K562 (cell line): Measurements from ENCODE around the gene ANK3. TPM values are rescaled to one million over a fixed set of nuclear protein-coding genes. Genes with fewer than 3 reads are reported as not detected.

Experiments used
- ATAC-seq: fragments of 200-7000 bp; cut with Tn5 transposase; 3 replicates; pipeline ENCODE4 v1.9.1; 2020; ENCODE audit warnings: moderate library complexity
- BruUV-seq: library from RNA; stranded (reverse); fragments of 400-500 nt; replicated peaks from 2 replicates; lab custom pipeline; 2021; lab: Mats Ljungman, UMichigan
- CTCF ChIA-PET: fragments of 300-600 bp; formaldehyde crosslinking; extraction: SDS; loops from one replicate; lab custom pipeline; 2021; ENCODE audit warnings: low intra/inter-chr PET ratio; lab: Yijun Ruan, JAX
- POLR2A ChIA-PET: fragments of 300-600, 350-650 bp; sonication (Branson Sonifier 250); formaldehyde crosslinking; extraction: SDS; loops from one replicate; lab custom pipeline; 2021; ENCODE audit warnings: antibody characterized with exemption, inconsistent platforms; lab: Yijun Ruan, JAX
- DNase-seq, 4 experiments: peaks; one replicate each; pipeline versions ENCODE4 v3.0.0 to v3.0.0-alpha.2; 2011 to 2018; ENCODE audit warnings: low spot score in 3 of 4, mixed read lengths in 3 of 4; ENCODE audit errors: extremely low read depth in 1 of 4
- FAIRE-seq: peaks from 2 replicates; lab custom pipeline; 2011; peaks lifted over from hg19 to GRCh38; lab: Jason Lieb, UNC
- H2AFZ ChIP-seq: 2 replicates; pipeline ENCODE4 v1.6.0; 2011; ENCODE audit warnings: low read depth, low read length, control low read depth, inconsistent platforms
- H3K27ac ChIP-seq: fragments of 200-600 bp; 3 replicates; pipeline ENCODE4 v1.8.0; 2011; ENCODE audit warnings: low read depth, mild to moderate bottlenecking, control low read depth, inconsistent platforms, low read length, moderate library complexity, mixed read lengths; ENCODE audit errors: extremely low read depth
- H3K27me3 ChIP-seq, 2 experiments: fragments of 300-600 bp in 1 of 2; 2 replicates in 1 of 2; 3 replicates in 1 of 2; pipeline versions ENCODE4 v1.6.0 to v1.8.0; 2011; ENCODE audit warnings: inconsistent platforms in 2 of 2, low read length in 2 of 2, mild to moderate bottlenecking in 1 of 2, mixed read lengths in 1 of 2, moderate library complexity in 1 of 2; ENCODE audit not compliant: control insufficient read depth in 2 of 2, insufficient read depth in 2 of 2
- H3K36me3 ChIP-seq: fragments of 300-600 bp; 3 replicates; pipeline ENCODE4 v1.8.0; 2011; ENCODE audit warnings: mild to moderate bottlenecking, low read length, inconsistent platforms; ENCODE audit not compliant: control insufficient read depth, insufficient read depth
- H3K4me1 ChIP-seq, 2 experiments: fragments of 200-600 bp in 1 of 2; replicated peaks in 1 of 2; 2 replicates in 1 of 2; 3 replicates in 1 of 2; pipeline versions ENCODE4 v1.5.1 to v1.8.0; 2011; ENCODE audit warnings: inconsistent platforms in 2 of 2, low read length in 2 of 2, mild to moderate bottlenecking in 1 of 2, mixed read lengths in 1 of 2, moderate library complexity in 1 of 2; ENCODE audit not compliant: control insufficient read depth in 2 of 2, insufficient read depth in 2 of 2
- H3K4me2 ChIP-seq: 2 replicates; pipeline ENCODE4 v1.6.1; 2011; ENCODE audit warnings: low read length, control low read depth, inconsistent platforms, mixed read lengths; ENCODE audit not compliant: insufficient read depth
- H3K4me3 ChIP-seq: fragments of 200-600 bp; sonication (generic), shearing (Covaris generic); 2 replicates; pipeline ENCODE4 v1.5.1; 2016; ENCODE audit warnings: control low read depth, inconsistent platforms
- H3K79me2 ChIP-seq: fragments of 200-600 bp; 3 replicates; pipeline ENCODE4 v1.8.0; 2011; ENCODE audit warnings: low read length, inconsistent platforms; ENCODE audit not compliant: control insufficient read depth, insufficient read depth
- H3K9ac ChIP-seq, 2 experiments: 2 replicates each; pipeline versions ENCODE4 v1.6.0 to v1.6.1; 2011; ENCODE audit warnings: low read depth in 2 of 2, low read length in 2 of 2, control low read depth in 1 of 2, inconsistent platforms in 1 of 2, mild to moderate bottlenecking in 1 of 2, mixed read lengths in 1 of 2; ENCODE audit not compliant: insufficient read depth in 1 of 2
- H3K9me1 ChIP-seq: one replicate; pipeline ENCODE4 v1.6.0; 2011; ENCODE audit warnings: inconsistent platforms, mild to moderate bottlenecking, low read length, moderate library complexity; ENCODE audit not compliant: control insufficient read depth, insufficient read depth
- H3K9me3 ChIP-seq: replicated peaks from 2 replicates; pipeline ENCODE4 v1.5.1; 2011; ENCODE audit warnings: low read depth, low read length, inconsistent platforms; ENCODE audit not compliant: control insufficient read depth, insufficient read depth
- H4K20me1 ChIP-seq: replicated peaks from 2 replicates; pipeline ENCODE4 v1.6.1; 2011; ENCODE audit warnings: low read length, inconsistent platforms, mixed read lengths; ENCODE audit not compliant: control insufficient read depth, insufficient read depth
- GABPB1 ChIP-seq: sonication (generic); formaldehyde crosslinking; IDR thresholded peaks from 2 replicates; pipeline ENCODE4 v1.8.0; 2022; ENCODE audit warnings: mild to moderate bottlenecking, missing genetic modification reagents
- HLTF ChIP-seq: fragments of 450-650 bp; IDR thresholded peaks from 2 replicates; pipeline ENCODE4 v1.6.1; 2016
- SETDB1 ChIP-seq: IDR thresholded peaks from one replicate; pipeline ENCODE4 v1.6.1; 2012; ENCODE audit warnings: low read length, control low read depth, inconsistent platforms
- TEAD1 ChIP-seq, 2 experiments: fragments of 450-650 bp in 1 of 2; sonication (generic) in 1 of 2; formaldehyde crosslinking; IDR thresholded peaks; 2 replicates each; pipeline versions ENCODE4 v1.4.0 to v1.8.0; 2020 to 2022; ENCODE audit warnings: mild to moderate bottlenecking in 2 of 2, missing genetic modification reagents in 1 of 2
- ZNF134 ChIP-seq: fragments of 250-450 bp; sonication (Bioruptor Pico); conservative IDR thresholded peaks from 2 replicates; pipeline ENCODE4 v1.4.0; 2020
- ZNF165 ChIP-seq: fragments of 250-450 bp; sonication (Bioruptor Pico); IDR thresholded peaks from 2 replicates; pipeline ENCODE4 v1.4.0; 2020; ENCODE audit warnings: borderline replicate concordance
- ZNF551 ChIP-seq: fragments of 250-450 bp; sonication (Bioruptor Pico); IDR thresholded peaks from 2 replicates; pipeline ENCODE4 v1.5.0; 2021; ENCODE audit warnings: mild to moderate bottlenecking, moderate library complexity
- ZNF785 ChIP-seq: fragments of 250-450 bp; sonication (Bioruptor Pico); IDR thresholded peaks from 2 replicates; pipeline ENCODE4 v1.4.0; 2020; ENCODE audit warnings: mild to moderate bottlenecking
- WGBS: fragments of 100-300 bp; shearing (Covaris generic); methylation state at CpG from one replicate; pipeline ENCODE4 v1.1.6; 2016; ENCODE audit warnings: low coverage, mixed read lengths; ENCODE audit not compliant: insufficient coverage; ENCODE audit errors: missing lambda C conversion rate; 5-methylcytosine and 5-hydroxymethylcytosine counted together
- in situ Hi-C: fragments of 300-500 bp; cut with MboI; formaldehyde crosslinking; loops from 4 replicates; pipeline ENCODE4 v1.15.0; 2018; ENCODE audit warnings: inconsistent platforms, mixed read lengths
- intact Hi-C: fragments of 100-400 bp; cut with micrococcal nuclease; formaldehyde crosslinking; loops from 2 replicates; pipeline ENCODE4 v1.14.2; 2022
- polyA plus RNA-seq, 8 experiments: library from polyadenylated mRNA; depleted of rRNA in 4 of 8; stranded (reverse) in 5 of 8; unstranded in 3 of 8; fragments of >200 nt; fragmentation: Nextera tagmentation in 2 of 8; fragmentation: Illumina TruSeq in 1 of 8; extraction: Ambion mirVana in 2 of 8; extraction: Trizol in 1 of 8; gene quantifications; 2 replicates each; pipeline versions ENCODE4 v1.2.1 to v1.2.3, GENCODE V29; 2011 to 2014; ENCODE audit warnings: inconsistent platforms in 1 of 8, missing spikeins in 1 of 8
- total RNA-seq, 7 experiments: library from RNA; depleted of rRNA in 6 of 7; stranded (reverse); fragments of >200 nt in 6 of 7; fragmentation: Illumina TruSeq in 2 of 7; extraction: Trizol in 2 of 7; gene quantifications; 2 replicates each; pipeline versions ENCODE4 v1.2.1 to v1.2.3, GENCODE V29; 2011 to 2021; ENCODE audit warnings: low replicate concordance in 1 of 7
- TF ChIP-seq, protein P1 (sequence below): fragments of 200-800 bp; sonication (Bioruptor generic); IDR thresholded peaks from 2 replicates; pipeline ENCODE4 v1.6.1; 2016; ENCODE audit warnings: missing genetic modification characterization, missing compliant biosample characterization
- TF ChIP-seq, protein P2 (sequence below): sonication (generic); formaldehyde crosslinking; IDR thresholded peaks from 2 replicates; pipeline ENCODE4 v1.9.0; 2022; ENCODE audit warnings: mild to moderate bottlenecking, missing genetic modification reagents
- TF ChIP-seq, protein P3 (sequence below), 2 experiments: fragments of 150-350 bp in 1 of 2; IDR thresholded peaks; 2 replicates each; pipeline ENCODE4 v1.6.1; 2012 to 2016; ENCODE audit warnings: low read depth in 2 of 2, low read length in 2 of 2, mild to moderate bottlenecking in 1 of 2, moderate library complexity in 1 of 2
- TF ChIP-seq, protein P4 (sequence below): fragments of 450-650 bp; IDR thresholded peaks from one replicate; pipeline ENCODE4 v1.6.1; 2018; ENCODE audit warnings: mild to moderate bottlenecking, moderate library complexity; ENCODE audit not compliant: partially characterized antibody

Gene ANK3
- total and polyA plus RNA-seq, 9 of the 15 experiments (the other 6 are each of a cell fraction or from before 2014, with no cell fraction given) = 10.0 to 32.3 (median 17.9) TPM

DNA sequence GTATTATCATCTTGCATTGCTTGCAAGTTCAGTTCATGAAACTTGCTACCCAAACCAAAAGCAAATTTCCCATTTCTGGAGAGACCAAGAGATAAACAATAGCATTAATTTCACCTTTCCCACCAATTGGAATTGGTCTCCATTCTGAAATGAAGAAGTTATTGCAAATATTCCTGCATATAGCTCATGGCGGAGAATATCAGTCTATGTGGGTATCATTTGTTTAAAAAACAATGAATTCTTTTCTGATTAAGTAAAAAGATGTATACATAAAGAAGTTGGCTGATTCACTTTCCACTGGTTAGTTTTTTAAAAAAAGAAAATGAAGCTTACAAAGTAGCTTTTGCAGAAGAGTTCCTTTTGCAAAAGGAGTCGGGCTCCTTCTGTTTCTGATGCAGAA, 19.5 kb upstream of the ANK3 start:
- Histone ChIP-seq H3K27ac (no peak overlapping the region), H3K36me3 (no peaks in the 10 kb centered on the region), H3K9ac (no peak overlapping the region), H3K4me2 (no peak overlapping the region), H2AFZ (no peak overlapping the region), H3K79me2 (no peaks in the 10 kb centered on the region), H3K4me1 (no peaks in the 10 kb centered on the region), H3K4me3 (no peak overlapping the region), H3K27me3 (0 out of 5 replicates have a peak, but pooled peaks cover 0 to 3% of the 10 kb centered on the region in 2 experiments), H3K9me3 (no peaks in the 10 kb centered on the region), H3K9me1 (no peaks in the 10 kb centered on the region), H4K20me1 (no peaks in the 10 kb centered on the region)
- BruUV-seq = no TSS peak
- intact Hi-C loops = no loop called here
- in situ Hi-C loops = no loop called here
- FAIRE-seq = no peak
- no peak for ATAC-seq
- CTCF ChIA-PET = no interaction called here
- WGBS = 50% methylated on average over 2 of the region's 2 CpGs
- DNase-seq = no peak
- POLR2A ChIA-PET = interaction anchor here (1.0 to 1.2 kb wide), 2 partner anchors 10 kb away, joined by 3 to 4 read pairs; no protein-coding TSS in a partner anchor
- TF ChIP-seq ZNF785 (no peak), TEAD1 (CRISPR knock-in tag; IDR thresholded peaks at IDR 0.05) (no peak), SETDB1 (no peak), HLTF (no peak), ZNF551 (CRISPR knock-in tag) (no peak), ZNF134 (CRISPR knock-in tag) (no peak), GABPB1 (no peak), ZNF165 (CRISPR knock-in tag) (no peak)
- TF ChIP-seq, protein P1, sequence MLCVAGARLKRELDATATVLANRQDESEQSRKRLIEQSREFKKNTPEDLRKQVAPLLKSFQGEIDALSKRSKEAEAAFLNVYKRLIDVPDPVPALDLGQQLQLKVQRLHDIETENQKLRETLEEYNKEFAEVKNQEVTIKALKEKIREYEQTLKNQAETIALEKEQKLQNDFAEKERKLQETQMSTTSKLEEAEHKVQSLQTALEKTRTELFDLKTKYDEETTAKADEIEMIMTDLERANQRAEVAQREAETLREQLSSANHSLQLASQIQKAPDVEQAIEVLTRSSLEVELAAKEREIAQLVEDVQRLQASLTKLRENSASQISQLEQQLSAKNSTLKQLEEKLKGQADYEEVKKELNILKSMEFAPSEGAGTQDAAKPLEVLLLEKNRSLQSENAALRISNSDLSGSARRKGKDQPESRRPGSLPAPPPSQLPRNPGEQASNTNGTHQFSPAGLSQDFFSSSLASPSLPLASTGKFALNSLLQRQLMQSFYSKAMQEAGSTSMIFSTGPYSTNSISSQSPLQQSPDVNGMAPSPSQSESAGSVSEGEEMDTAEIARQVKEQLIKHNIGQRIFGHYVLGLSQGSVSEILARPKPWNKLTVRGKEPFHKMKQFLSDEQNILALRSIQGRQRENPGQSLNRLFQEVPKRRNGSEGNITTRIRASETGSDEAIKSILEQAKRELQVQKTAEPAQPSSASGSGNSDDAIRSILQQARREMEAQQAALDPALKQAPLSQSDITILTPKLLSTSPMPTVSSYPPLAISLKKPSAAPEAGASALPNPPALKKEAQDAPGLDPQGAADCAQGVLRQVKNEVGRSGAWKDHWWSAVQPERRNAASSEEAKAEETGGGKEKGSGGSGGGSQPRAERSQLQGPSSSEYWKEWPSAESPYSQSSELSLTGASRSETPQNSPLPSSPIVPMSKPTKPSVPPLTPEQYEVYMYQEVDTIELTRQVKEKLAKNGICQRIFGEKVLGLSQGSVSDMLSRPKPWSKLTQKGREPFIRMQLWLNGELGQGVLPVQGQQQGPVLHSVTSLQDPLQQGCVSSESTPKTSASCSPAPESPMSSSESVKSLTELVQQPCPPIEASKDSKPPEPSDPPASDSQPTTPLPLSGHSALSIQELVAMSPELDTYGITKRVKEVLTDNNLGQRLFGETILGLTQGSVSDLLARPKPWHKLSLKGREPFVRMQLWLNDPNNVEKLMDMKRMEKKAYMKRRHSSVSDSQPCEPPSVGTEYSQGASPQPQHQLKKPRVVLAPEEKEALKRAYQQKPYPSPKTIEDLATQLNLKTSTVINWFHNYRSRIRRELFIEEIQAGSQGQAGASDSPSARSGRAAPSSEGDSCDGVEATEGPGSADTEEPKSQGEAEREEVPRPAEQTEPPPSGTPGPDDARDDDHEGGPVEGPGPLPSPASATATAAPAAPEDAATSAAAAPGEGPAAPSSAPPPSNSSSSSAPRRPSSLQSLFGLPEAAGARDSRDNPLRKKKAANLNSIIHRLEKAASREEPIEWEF = no peak
- TF ChIP-seq, protein P2, sequence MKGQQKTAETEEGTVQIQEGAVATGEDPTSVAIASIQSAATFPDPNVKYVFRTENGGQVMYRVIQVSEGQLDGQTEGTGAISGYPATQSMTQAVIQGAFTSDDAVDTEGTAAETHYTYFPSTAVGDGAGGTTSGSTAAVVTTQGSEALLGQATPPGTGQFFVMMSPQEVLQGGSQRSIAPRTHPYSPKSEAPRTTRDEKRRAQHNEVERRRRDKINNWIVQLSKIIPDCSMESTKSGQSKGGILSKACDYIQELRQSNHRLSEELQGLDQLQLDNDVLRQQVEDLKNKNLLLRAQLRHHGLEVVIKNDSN (CRISPR knock-in tag) = no peak
- TF ChIP-seq, protein P3, sequence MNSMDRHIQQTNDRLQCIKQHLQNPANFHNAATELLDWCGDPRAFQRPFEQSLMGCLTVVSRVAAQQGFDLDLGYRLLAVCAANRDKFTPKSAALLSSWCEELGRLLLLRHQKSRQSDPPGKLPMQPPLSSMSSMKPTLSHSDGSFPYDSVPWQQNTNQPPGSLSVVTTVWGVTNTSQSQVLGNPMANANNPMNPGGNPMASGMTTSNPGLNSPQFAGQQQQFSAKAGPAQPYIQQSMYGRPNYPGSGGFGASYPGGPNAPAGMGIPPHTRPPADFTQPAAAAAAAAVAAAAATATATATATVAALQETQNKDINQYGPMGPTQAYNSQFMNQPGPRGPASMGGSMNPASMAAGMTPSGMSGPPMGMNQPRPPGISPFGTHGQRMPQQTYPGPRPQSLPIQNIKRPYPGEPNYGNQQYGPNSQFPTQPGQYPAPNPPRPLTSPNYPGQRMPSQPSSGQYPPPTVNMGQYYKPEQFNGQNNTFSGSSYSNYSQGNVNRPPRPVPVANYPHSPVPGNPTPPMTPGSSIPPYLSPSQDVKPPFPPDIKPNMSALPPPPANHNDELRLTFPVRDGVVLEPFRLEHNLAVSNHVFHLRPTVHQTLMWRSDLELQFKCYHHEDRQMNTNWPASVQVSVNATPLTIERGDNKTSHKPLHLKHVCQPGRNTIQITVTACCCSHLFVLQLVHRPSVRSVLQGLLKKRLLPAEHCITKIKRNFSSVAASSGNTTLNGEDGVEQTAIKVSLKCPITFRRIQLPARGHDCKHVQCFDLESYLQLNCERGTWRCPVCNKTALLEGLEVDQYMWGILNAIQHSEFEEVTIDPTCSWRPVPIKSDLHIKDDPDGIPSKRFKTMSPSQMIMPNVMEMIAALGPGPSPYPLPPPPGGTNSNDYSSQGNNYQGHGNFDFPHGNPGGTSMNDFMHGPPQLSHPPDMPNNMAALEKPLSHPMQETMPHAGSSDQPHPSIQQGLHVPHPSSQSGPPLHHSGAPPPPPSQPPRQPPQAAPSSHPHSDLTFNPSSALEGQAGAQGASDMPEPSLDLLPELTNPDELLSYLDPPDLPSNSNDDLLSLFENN (IDR thresholded peaks at IDR 0.05; ENCODE audit: low read depth in 2 of 2, low read length in 2 of 2) = no peak
- TF ChIP-seq, protein P4, sequence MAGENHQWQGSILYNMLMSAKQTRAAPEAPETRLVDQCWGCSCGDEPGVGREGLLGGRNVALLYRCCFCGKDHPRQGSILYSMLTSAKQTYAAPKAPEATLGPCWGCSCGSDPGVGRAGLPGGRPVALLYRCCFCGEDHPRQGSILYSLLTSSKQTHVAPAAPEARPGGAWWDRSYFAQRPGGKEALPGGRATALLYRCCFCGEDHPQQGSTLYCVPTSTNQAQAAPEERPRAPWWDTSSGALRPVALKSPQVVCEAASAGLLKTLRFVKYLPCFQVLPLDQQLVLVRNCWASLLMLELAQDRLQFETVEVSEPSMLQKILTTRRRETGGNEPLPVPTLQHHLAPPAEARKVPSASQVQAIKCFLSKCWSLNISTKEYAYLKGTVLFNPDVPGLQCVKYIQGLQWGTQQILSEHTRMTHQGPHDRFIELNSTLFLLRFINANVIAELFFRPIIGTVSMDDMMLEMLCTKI = no peak
